Measurements from ENCODE around the gene TFPT.

The TFPT gene

GRCh38 chr19:54073829-54074228 lies 41.6 kb downstream of the TFPT start:
- DNase-seq (ENCODE audit: low read depth), result no peak

GRCh38 chr19:54069470-54069869 lies 46.0 kb downstream of the TFPT start:
- DNase-seq (ENCODE audit: low read depth), result no peak

- DNase-seq (ENCODE audit: low read depth), result no peak
Observed at GRCh38 chr19:54063350-54064116, 51.9 kb downstream of the TFPT start, which contains the start of gene VSTM1. Gene VSTM1, minus strand, starts transcription at chr19:54063897. Its CDS starts 120 bp downstream, at chr19:54063777.

GRCh38 chr19:54062643-54063042 lies 52.8 kb downstream of the TFPT start:
- no peak for DNase-seq (ENCODE audit: low read depth)
